Parathyroid adenoma (tissue), 2 donors: ENCODE measurements around the gene BRPF3.

Experiments
- H2AFZ ChIP-seq: fragments of 300-600 bp; sonication (generic); one replicate; pipeline ENCODE4 v1.7.0; 2017; ENCODE audit warnings: antibody characterized with exemption, mild to moderate bottlenecking
- H3K27ac ChIP-seq: fragments of 300-600 bp; sonication (generic); one replicate; pipeline ENCODE4 v1.7.0; 2017
- H3K27me3 ChIP-seq: fragments of 300-600 bp; sonication (generic); one replicate; pipeline ENCODE4 v1.7.0; 2017; ENCODE audit warnings: low read length; ENCODE audit not compliant: control insufficient read depth, insufficient read depth
- H3K36me3 ChIP-seq: fragments of 300-600 bp; sonication (generic); one replicate; pipeline ENCODE4 v1.7.0; 2017; ENCODE audit warnings: low read length; ENCODE audit not compliant: control insufficient read depth, insufficient read depth
- H3K4me1 ChIP-seq: fragments of 300-600 bp; sonication (generic); one replicate; pipeline ENCODE4 v1.7.0; 2017; ENCODE audit warnings: control low read depth
- H3K4me2 ChIP-seq: fragments of 300-600 bp; sonication (generic); one replicate; pipeline ENCODE4 v1.7.0; 2017; ENCODE audit warnings: low read length
- H3K4me3 ChIP-seq: fragments of 300-600 bp; sonication (generic); one replicate; pipeline ENCODE4 v1.7.0; 2017; ENCODE audit warnings: low read depth, low read length
- H3K79me2 ChIP-seq: fragments of 300-600 bp; sonication (generic); one replicate; pipeline ENCODE4 v1.7.0; 2017; ENCODE audit warnings: control low read depth
- H3K9ac ChIP-seq: fragments of 300-600 bp; sonication (generic); one replicate; pipeline ENCODE4 v1.7.0; 2017; ENCODE audit warnings: mild to moderate bottlenecking
- H3K9me3 ChIP-seq: fragments of 300-600 bp; sonication (generic); one replicate; pipeline ENCODE4 v1.7.0; 2017; ENCODE audit warnings: low read length; ENCODE audit not compliant: control insufficient read depth
- TF ChIP-seq, protein P1 (sequence below): fragments of 300-600 bp; sonication (generic); IDR thresholded peaks from one replicate; pipeline ENCODE4 v1.7.0; 2017; ENCODE audit warnings: antibody characterized with exemption, mild to moderate bottlenecking
- donor health status: primary hyperparathyroidism.

Gene BRPF3

DNA sequence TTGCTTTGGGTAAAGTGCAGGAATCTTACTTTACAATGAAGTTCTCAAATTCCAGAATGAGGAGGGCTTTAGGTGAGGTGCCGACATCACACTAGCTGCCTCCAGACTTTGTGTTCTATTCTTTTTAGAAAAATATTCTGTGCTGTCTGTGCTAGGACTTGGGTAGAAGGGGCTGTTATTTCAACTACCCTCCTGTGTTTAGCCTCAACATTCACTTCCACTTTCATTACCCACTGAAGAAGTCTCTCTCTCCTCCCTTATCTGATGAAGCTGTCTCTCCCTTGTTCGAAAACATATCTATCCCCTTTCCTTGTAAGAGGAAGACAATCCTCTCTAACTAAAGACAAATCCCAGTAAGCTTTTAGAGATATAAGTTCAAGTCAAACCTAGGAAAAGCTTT, 25.0 kb upstream of the BRPF3 start:
- Histone ChIP-seq H3K4me1 (no peaks in the 10 kb centered on the region), H3K4me3 (no peak overlapping the region), H3K36me3 (no peaks in the 10 kb centered on the region), H3K27me3 (no peaks in the 10 kb centered on the region), H3K79me2 (no peaks in the 10 kb centered on the region), H2AFZ (no peak overlapping the region), H3K9ac (no peak overlapping the region), H3K4me2 (no peak overlapping the region), H3K27ac (no peak overlapping the region), H3K9me3 (no peaks in the 10 kb centered on the region)
- TF ChIP-seq, protein P1, sequence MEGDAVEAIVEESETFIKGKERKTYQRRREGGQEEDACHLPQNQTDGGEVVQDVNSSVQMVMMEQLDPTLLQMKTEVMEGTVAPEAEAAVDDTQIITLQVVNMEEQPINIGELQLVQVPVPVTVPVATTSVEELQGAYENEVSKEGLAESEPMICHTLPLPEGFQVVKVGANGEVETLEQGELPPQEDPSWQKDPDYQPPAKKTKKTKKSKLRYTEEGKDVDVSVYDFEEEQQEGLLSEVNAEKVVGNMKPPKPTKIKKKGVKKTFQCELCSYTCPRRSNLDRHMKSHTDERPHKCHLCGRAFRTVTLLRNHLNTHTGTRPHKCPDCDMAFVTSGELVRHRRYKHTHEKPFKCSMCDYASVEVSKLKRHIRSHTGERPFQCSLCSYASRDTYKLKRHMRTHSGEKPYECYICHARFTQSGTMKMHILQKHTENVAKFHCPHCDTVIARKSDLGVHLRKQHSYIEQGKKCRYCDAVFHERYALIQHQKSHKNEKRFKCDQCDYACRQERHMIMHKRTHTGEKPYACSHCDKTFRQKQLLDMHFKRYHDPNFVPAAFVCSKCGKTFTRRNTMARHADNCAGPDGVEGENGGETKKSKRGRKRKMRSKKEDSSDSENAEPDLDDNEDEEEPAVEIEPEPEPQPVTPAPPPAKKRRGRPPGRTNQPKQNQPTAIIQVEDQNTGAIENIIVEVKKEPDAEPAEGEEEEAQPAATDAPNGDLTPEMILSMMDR: no peak

DNA sequence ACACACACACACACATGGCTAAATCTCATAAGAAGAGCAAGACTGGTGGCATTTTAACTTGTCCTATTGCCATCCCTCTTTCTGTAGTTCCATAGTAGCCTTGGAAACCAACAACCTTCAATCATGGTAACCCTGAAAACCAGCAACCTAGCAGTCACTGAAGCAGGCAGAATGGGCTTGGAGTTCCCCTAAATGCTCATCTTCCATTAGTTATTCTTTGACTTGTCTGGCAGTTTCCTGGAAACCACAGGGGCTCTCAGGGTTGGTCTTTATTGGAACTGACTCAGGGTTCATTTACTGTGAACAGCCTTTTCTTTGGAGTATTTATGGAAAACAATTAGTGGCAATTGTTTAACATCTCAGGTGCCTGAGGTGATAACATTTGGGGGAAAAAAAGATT, 19.4 kb upstream of the BRPF3 start:
- no peaks in the 10 kb centered on the region for H3K9me3 ChIP-seq
- H2AFZ ChIP-seq: no peak overlapping the region
- no peaks in the 10 kb centered on the region for H3K27me3 ChIP-seq
- no peak overlapping the region for H3K27ac ChIP-seq
- H3K4me3 ChIP-seq: no peak overlapping the region
- H3K9ac ChIP-seq: no peak overlapping the region
- no peaks in the 10 kb centered on the region for H3K79me2 ChIP-seq
- no peaks in the 10 kb centered on the region for H3K4me1 ChIP-seq
- H3K36me3 ChIP-seq: no peaks in the 10 kb centered on the region
- H3K4me2 ChIP-seq: no peak overlapping the region
- TF ChIP-seq, protein P1: no peak

DNA sequence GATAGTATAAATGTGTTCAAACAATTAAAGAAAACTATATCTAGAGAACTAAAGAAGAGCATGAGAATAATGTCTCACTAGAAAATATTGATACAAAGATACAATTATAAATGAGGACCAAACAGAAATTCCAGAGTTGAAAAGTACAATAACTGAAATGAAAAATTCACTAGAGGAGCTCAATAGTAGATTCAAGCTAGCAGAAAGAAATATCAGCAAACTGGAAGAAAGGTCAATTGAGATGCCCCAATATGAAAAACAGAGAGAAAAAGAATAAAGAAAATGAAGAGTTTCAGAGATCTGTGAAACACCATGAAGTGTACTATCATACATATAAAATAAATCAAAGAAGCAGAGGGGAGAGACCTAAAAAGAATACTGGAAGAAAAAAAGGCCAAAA, 18.0 kb upstream of the BRPF3 start:
- no peak overlapping the region for H3K27ac ChIP-seq

DNA sequence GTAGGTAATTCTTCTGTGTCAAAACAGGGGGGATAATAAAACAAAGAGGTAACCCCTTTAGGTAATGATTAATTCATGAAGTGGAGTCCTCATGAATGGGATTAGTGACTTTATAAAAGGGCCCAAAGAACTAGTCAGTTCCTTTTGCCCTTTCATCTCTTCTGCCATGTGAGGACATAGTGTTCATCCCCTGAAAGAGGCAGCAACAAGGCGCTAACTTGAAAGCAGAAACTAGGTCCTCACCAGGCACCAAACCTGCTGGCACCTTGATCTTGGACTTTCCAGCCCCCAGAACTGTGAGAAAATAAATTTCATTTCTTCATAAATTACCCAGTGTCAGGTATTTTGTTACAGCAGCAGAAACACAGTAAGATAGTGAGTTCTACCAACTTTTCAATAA, 16.4 kb upstream of the BRPF3 start:
- Histone ChIP-seq H3K4me3 (no peak overlapping the region), H2AFZ (no peak overlapping the region), H3K27me3 (no peaks in the 10 kb centered on the region), H3K4me2 (no peak overlapping the region), H3K4me1 (no peaks in the 10 kb centered on the region), H3K9ac (no peak overlapping the region), H3K79me2 (no peaks in the 10 kb centered on the region), H3K27ac (no peak overlapping the region), H3K36me3 (no peaks in the 10 kb centered on the region), H3K9me3 (no peaks in the 10 kb centered on the region)
- TF ChIP-seq, protein P1: no peak

More for the DNA sequence above, 18.0 kb upstream of the BRPF3 start:
- Histone ChIP-seq H2AFZ (no peak overlapping the region), H3K27me3 (no peaks in the 10 kb centered on the region), H3K36me3 (no peaks in the 10 kb centered on the region), H3K9me3 (no peaks in the 10 kb centered on the region), H3K79me2 (no peaks in the 10 kb centered on the region), H3K4me1 (no peaks in the 10 kb centered on the region), H3K4me3 (no peak overlapping the region), H3K4me2 (no peak overlapping the region), H3K9ac (no peak overlapping the region)
- TF ChIP-seq, protein P1: no peak

DNA sequence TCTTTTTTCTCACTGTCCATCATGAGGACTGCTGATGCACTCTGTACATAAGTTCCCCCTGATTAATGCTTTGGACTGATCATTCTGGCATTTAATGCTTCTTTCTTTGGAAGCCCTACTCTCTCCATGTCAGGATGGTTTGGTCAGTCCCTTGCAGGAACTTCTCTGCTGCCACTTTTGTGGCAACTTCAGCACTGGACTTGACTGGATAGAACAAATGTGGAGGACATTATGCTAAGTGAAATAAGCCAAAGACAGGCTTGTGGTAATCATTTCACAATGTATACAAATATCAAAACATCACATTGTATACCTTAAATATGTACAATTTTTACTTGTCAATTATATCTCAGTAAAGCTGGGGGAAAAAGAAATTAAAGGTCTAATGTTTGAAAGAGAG, 12.2 kb upstream of the BRPF3 start:
- no peak overlapping the region for H2AFZ ChIP-seq
- no peaks in the 10 kb centered on the region for H3K9me3 ChIP-seq
- H3K79me2 ChIP-seq: no peaks in the 10 kb centered on the region
- H3K27me3 ChIP-seq: no peaks in the 10 kb centered on the region
- H3K4me3 ChIP-seq: no peak overlapping the region
- TF ChIP-seq, protein P1: no peak
- H3K27ac ChIP-seq: no peak overlapping the region
- H3K36me3 ChIP-seq: no peaks in the 10 kb centered on the region
- no peak overlapping the region for H3K9ac ChIP-seq
- no peak overlapping the region for H3K4me2 ChIP-seq
- no peaks in the 10 kb centered on the region for H3K4me1 ChIP-seq
